Astrocyte of the hippocampus (primary cell): ENCODE measurements around the gene SERINC4.

Source experiments
- DNase-seq: peaks from one replicate; pipeline ENCODE4 v3.0.0; 2011; ENCODE audit warnings: low read depth, low spot score

Gene SERINC4

GRCh38 chr15:43796566-43796965 is 3.5 kb downstream of the SERINC4 start:
- no peak for DNase-seq

GRCh38 chr15:43795997-43796396 is 4.0 kb downstream of the SERINC4 start:
- no peak for DNase-seq

GRCh38 chr15:43795197-43795596 is 4.8 kb downstream of the SERINC4 start:
- no peak for DNase-seq

GRCh38 chr15:43794269-43795037 is 5.6 kb downstream of the SERINC4 start:
- DNase-seq, result peak; percentile 68

GRCh38 chr15:43793647-43794046 is 6.4 kb downstream of the SERINC4 start:
- no peak for DNase-seq

GRCh38 chr15:43792761-43793476 is 7.1 kb downstream of the SERINC4 start:
- peak; percentile 49 for DNase-seq

GRCh38 chr15:43791993-43792760 is 7.8 kb downstream of the SERINC4 start, which contains the start of gene SERF2:
SERF2 (plus strand) TSS chr15:43792320; CDS start chr15:43792377, 57 bp downstream.
- peak; percentile 100 for DNase-seq

GRCh38 chr15:43789409-43789808 is 10.6 kb downstream of the SERINC4 start:
- DNase-seq, result no peak

- DNase-seq, result no peak
Observed at GRCh38 chr15:43779016-43779415, 21.0 kb downstream of the SERINC4 start.

GRCh38 chr15:43777267-43777914 is 22.6 kb downstream of the SERINC4 start:
- peak; percentile 85 for DNase-seq

GRCh38 chr15:43776718-43777266 is 23.2 kb downstream of the SERINC4 start, which contains the start of gene ELL3:
ELL3 (minus strand) TSS chr15:43776966; CDS start chr15:43776901, 65 bp downstream.
- peak; percentile 83 for DNase-seq

GRCh38 chr15:43776101-43776717 is 23.8 kb downstream of the SERINC4 start:
- peak; percentile 18 for DNase-seq

GRCh38 chr15:43775411-43775965 is 24.5 kb downstream of the SERINC4 start:
- DNase-seq, result peak; percentile 54

GRCh38 chr15:43774062-43774461 is 26.0 kb downstream of the SERINC4 start:
- no peak for DNase-seq

GRCh38 chr15:43772624-43773023 is 27.4 kb downstream of the SERINC4 start:
- DNase-seq, result no peak

- DNase-seq, result no peak
Observed at GRCh38 chr15:43771816-43772215, 28.2 kb downstream of the SERINC4 start.

GRCh38 chr15:43769584-43770228 is 30.3 kb downstream of the SERINC4 start:
- DNase-seq, result peak; percentile 77

GRCh38 chr15:43763819-43764446 is 36.1 kb downstream of the SERINC4 start:
- no peak for DNase-seq

GRCh38 chr15:43762824-43763223 is 37.2 kb downstream of the SERINC4 start:
- no peak for DNase-seq
